HG03558 (cell line): Measurements from ENCODE around the gene TVP23C.
"Not testable (repeated sequence)": the region's sequence is repeated elsewhere in the genome, so short reads cannot be mapped to it uniquely, and the experiment has no call there.

Experiments used
- ATAC-seq: cut with Tn5 transposase; IDR thresholded peaks from one replicate; pipeline ENCODE4 v1.9.1; 2021; ENCODE audit warnings: moderate number of reproducible peaks; ENCODE audit not compliant: unreplicated experiment; ENCODE audit errors: extremely low read depth

TVP23C gene

DNA sequence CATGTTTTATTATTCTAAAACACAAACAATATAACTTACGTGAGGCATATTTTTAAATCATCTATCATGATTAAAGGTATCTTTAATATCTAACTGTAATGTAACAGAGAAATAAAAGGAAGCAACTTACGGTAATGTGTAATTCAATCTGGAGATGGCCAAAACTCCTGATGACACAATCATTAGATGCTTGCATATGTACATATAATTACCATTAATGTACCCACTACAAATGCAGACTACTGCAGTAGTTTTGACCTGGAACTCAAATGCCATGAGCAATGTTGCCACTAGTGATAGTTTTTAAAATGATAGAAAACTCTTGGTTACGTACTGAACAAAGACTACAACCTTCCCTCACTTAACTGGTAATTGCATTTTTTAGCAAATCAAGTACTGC, 30.2 kb downstream of the TVP23C start:
- not testable (repeated sequence) for ATAC-seq

GRCh38 chr17:15526292-15527218, 36.7 kb downstream of the TVP23C start:
- not testable (repeated sequence) for ATAC-seq

- ATAC-seq: not testable (repeated sequence)
Observed at GRCh38 chr17:15524990-15525985, 38.0 kb downstream of the TVP23C start.

DNA sequence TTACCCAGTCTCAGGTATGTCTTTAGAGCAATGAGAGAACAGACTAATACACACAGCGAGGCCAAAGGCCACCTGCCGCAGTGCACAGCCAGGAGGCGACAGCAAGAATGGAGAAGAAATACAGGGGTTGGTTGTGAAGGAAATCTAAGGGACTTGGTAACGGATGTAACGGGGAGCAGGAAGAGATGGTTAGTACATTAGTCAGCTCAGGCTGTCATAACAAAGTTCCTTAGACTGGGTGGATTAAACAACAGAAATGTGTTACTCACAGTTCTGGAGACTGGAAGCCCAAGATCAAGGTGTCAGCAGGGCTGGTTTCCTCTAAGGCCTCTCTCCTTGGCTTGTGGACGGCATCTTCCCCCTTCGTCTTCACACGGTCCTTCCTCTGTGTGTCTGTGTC, 47.1 kb downstream of the TVP23C start:
- no peak for ATAC-seq

- ATAC-seq: no peak
Observed at GRCh38 chr17:15514469-15514868, 48.8 kb downstream of the TVP23C start.

GRCh38 chr17:15513856-15514459, 49.3 kb downstream of the TVP23C start:
- ATAC-seq: no peak

- no peak for ATAC-seq
Observed at GRCh38 chr17:15513058-15513791, 50.1 kb downstream of the TVP23C start.

DNA sequence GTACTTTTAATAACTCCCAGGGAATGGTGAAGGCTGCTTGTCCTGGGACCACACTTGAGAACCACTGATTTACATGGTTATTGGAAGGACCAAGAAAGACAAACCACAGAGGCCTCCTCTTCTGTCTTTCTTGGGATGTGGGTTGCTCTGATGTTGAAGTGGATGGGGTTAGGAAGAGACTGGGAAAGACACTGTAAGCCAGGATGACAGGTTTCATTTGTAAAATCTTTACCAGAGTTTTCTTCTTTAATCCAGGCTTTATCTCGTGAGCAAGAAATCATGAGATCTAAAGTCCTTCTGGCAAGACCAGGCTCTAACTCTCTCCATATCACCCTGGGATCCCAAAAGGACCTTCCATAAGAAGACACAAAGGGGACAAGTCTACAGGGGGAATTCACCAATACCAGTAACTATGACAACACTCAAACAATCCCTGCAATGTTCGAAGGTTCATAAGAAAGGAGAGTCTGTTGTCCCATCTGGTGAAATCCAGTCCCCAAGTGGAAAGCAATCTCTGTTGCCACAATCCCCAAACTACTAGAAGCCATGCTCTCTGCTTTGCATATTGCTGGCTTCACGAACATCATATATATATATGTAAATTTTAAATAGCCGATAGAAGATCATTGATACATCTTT, 51.1 kb downstream of the TVP23C start:
- no peak for ATAC-seq

DNA sequence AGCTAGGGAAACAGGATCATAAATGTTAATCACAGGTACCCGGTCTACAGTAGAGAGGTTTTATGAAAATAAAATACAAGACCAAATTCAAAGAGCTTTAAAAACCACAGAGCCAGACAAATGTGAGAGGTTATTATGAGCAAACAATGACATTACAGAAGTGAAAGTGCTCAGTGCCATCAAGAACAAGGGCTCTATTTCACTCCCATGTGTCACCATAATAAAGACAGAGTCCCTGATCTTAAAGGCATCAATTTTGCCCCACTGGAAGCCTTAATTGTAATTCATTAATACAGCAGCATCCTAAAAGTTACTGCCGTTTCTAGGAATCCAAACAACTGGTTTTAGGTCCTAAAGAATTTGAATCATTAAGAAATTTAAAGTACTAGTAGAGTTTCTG, 52.1 kb downstream of the TVP23C start:
- no peak for ATAC-seq

DNA sequence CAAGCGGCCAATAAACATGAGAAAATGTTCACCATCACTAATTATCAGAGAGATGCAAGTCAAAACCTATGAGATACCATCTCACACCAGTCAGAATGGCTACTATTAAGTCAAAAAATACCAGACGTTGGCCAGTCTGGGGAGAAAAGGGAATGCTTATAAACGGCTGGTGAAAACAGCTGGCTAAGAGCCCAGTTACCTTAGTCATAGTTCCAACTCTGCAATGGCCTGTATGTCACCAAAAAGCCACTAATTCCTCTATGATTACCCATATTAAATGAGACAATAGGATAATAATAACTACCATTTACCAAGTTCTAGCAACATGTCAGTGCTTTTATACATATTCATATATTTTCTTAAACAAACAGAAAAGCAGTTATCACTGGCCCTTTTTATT, 52.9 kb downstream of the TVP23C start:
- ATAC-seq: no peak

- no peak for ATAC-seq
Observed at GRCh38 chr17:15509095-15509494, 54.2 kb downstream of the TVP23C start.

- ATAC-seq: no peak
Observed at GRCh38 chr17:15508466-15508865, 54.8 kb downstream of the TVP23C start.

DNA sequence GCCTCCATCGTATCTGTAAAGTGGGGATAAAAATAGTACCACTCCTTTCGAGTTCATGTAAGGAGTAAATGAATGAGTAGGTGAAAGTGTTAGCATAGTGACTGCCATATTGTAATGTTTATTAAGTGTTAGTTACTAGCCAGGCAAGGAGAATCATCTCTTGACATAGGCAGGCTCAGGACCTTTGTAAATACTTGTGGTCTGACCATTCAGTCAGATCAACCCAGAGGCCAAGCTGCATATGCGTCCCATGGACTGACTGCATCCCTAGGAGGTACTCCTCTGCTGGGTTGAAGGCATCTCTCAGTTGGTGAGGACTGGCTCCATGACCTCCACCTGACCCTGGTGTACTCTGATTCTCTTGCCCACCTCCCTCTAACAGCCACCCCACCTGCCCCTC, 55.4 kb downstream of the TVP23C start:
- no peak for ATAC-seq

DNA sequence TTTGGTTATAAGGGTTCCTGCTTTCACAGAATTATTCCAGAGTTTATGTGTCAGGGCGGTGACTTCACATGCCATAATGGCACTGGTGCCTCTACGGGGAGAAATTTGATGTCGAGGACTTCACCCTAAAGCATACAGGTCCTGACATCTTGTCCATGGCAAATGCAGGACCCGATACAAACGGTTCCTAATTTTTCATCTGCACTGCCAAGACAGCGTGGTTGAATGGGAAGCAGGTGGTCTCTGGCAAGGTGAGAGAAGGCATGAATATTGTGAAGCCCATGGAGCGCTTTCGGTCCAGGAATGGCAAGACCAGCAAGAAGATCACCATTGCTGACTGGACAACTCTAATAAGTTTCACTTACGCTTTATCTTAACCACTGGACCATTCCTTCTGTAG, 56.3 kb downstream of the TVP23C start:
- ATAC-seq: no peak

DNA sequence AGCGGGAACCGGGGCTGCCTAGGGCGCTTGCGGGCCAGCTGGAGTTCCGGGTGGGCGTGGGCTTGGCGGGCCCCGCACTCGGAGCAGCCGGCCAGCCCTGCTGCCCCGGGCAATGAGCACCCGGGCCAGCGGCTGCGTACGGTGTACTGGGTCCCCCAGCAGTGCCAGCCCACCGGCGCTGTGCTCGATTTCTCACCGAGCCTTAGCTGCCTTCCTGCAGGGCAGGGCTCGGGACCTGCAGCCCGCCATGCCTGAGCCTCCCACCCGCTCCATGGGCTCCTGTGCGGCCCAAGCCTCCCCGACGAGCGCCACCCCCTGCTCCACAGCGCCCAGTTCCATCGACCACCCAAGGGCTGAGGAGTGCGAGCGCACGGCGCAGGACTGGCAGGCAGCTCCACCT, 57.6 kb downstream of the TVP23C start:
- not testable (repeated sequence) for ATAC-seq

DNA sequence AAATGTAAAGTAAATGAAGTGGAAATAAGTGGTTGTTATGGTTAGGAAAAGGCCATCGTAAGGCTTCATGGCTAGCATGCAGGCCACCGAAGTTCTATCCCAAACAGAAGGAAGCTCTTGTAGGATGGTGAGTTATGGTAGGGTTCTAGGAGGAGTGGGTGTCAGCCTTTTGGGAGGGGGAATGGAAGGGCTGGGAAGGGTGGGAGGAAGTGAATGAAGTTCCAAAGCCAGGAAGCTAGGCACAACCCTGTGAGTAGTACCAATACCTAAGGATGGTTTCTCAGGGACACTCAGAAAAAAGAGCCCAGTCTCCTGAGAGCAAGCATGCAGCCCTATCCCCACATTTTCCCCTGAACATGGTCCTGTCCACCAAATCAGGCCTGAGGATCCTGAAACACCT, 59.6 kb downstream of the TVP23C start:
- no peak for ATAC-seq

- no peak for ATAC-seq
Observed at GRCh38 chr17:15502369-15503112, 60.7 kb downstream of the TVP23C start.

DNA sequence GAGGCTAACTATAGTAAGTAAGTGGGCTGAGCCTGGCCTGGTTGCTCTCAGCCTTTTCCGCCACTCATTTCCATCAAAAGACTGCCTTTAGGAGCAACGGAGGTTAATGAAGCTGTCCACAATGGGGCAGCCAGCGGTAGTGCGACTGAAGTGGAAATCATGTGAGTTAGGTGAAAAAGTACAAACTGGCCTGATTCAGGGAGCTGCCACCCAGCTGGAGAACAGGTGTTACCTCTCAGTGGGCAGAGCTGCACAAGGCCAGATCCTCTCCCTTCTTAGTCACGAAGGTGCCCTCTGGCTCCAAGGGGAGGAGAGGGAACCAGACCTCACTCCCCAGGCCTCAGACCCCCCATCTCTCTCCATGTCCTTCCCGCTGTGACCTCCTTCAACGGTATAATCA, 61.5 kb downstream of the TVP23C start:
- ATAC-seq: no peak

GRCh38 chr17:15501282-15501681, 62.0 kb downstream of the TVP23C start:
- ATAC-seq: no peak
